Omental fat pad (tissue), 4 donors: ENCODE data around the gene CSTB. TPM values are rescaled to one million over a fixed set of nuclear protein-coding genes. Genes with fewer than 3 reads are reported as not detected.

Experiments
- ATAC-seq: fragments of 150-250 bp; one replicate; pipeline ENCODE4 v1.9.1; 2016; ENCODE audit warnings: mild to moderate bottlenecking, moderate library complexity; ENCODE audit not compliant: low FRiP score
- DNase-seq: peaks from one replicate; pipeline ENCODE4 v3.0.0-alpha.2; 2019; ENCODE audit warnings: low spot score
- CTCF ChIP-seq, 3 donors: fragments of 450-650 bp; IDR thresholded peaks; one replicate each; pipeline ENCODE4 v1.5.1; 2016 to 2017; ENCODE audit warnings: antibody characterized with exemption in 3 of 3, mild to moderate bottlenecking in 3 of 3, moderate library complexity in 2 of 3
- total RNA-seq, 4 donors: library from RNA; depleted of rRNA; stranded (reverse); fragments of >200 nt; gene quantifications; one replicate each; pipeline ENCODE4 v1.1.0, GENCODE V29; 2016

The CSTB gene
- total RNA-seq, 4 donors from 2014 or later = 8.0 to 27.9 (median 17.7) TPM

DNA sequence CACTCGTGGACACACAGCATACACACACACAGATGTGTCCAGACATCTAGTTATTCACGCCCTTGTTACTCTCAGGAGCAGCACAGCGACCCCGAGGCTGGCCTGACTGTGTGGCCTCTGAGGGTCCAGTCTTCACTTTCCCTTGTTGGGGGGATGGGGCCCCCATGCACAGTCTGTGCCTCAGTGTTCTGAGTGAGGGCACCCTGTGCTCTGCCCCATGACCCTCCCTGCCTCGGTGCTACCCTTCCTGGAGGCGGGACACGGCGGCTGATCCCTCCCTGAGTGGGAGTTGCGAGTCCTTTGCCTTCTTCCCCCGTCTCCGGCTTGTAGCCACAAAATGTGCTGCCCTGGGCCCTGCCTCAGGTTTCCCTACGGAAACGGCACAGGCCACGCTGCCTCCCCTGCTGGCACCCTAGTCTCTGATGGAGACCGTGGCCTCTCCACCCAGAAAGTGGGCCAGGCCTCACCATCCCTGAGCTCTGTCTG lies 8.6 kb downstream of the CSTB start:
- TF ChIP-seq CTCF (IDR thresholded peaks at IDR 0.05) = no peak
- DNase-seq (no peak), ATAC-seq (no peak)

GRCh38 chr21:43766734-43767497 lies 9.2 kb downstream of the CSTB start:
- TF ChIP-seq CTCF (IDR thresholded peaks at IDR 0.05) = no peak
- no peak for DNase-seq
- ATAC-seq = no peak

GRCh38 chr21:43764576-43765495 lies 11.3 kb downstream of the CSTB start:
- ATAC-seq = no peak
- no peak for TF ChIP-seq CTCF (IDR thresholded peaks at IDR 0.05)
- no peak for DNase-seq

- no peak for TF ChIP-seq CTCF (IDR thresholded peaks at IDR 0.05)
- no peak for ATAC-seq
- no peak for DNase-seq
Observed at GRCh38 chr21:43763901-43764523, 12.1 kb downstream of the CSTB start.

DNA sequence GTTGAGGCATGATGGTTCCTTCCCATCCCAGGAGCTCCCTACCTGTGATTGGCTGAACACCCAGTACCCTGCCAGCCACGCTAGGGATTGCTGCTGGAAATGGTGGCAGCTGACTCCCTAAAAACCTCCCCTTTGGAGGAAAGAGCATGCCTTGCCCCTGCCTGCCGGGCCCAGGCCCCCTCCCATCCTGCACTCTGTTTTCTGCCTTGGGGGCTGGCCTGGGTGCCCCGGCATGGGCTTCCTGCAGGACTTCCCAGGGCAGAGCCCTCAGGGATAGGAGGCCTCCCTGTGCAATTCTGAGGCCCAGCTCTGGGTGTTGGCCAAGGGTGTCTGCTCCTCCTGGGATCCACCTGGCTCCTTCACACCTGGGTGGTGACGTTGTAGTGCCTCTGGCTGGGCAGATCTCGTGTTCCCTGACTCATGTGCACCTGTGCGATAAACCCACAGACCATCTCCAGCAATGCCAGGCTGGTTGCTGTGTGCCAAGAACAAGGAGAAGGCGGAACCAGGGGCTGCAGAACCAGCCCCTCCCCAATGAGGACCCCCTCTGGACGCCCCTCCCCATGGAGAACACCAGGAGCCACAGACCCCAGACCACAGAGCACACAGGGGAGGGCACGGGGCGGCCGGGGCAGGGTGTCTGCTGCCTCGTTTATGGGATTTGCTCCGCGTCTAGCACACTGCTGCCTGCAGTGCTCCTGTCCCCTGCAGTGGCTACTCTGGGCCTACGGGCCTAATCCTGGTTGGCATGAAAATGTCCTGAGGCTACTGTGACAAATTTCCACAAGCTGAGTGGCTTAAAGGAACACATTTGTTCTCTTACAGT lies 13.6 kb downstream of the CSTB start:
- TF ChIP-seq CTCF (IDR thresholded peaks at IDR 0.05) = no peak
- ATAC-seq (no peak), DNase-seq (no peak)

DNA sequence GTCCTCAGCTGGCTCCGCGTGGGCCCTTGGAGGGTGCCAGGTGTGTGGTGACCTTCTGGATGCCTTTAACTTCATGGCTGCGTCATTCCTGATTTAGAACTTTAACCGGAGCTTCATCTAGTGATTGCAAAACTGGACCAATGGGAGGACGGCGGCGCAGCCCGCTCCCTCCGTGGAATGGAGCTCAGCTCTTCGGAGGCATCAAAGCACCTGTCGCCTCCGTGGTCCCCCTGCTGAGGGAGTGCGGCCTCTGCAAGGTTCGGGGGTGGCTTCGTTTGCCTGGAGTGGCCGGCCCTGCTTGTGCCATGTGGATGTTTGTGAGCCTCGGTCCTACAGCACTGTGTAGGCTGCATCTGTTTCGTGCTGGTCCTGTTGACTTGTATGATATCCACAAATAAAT lies 14.2 kb downstream of the CSTB start:
- DNase-seq (no peak), ATAC-seq (no peak)
- no peak for TF ChIP-seq CTCF (IDR thresholded peaks at IDR 0.05)
